Measurements from ENCODE around the gene RDX.
A peak's percentile ranks its signal among the peaks of the same experiment; 100 is the strongest.
"Not testable (repeated sequence)": the region's sequence is repeated elsewhere in the genome, so short reads cannot be mapped to it uniquely, and the experiment has no call there.

Gene RDX

GRCh38 chr11:110296226-110297075, at the start of gene RDX:
Gene RDX, minus strand, starts transcription at chr11:110296614. Its CDS starts 16,922 bp downstream, at chr11:110279692.
- peak; percentile 83 for DNase-seq

DNA sequence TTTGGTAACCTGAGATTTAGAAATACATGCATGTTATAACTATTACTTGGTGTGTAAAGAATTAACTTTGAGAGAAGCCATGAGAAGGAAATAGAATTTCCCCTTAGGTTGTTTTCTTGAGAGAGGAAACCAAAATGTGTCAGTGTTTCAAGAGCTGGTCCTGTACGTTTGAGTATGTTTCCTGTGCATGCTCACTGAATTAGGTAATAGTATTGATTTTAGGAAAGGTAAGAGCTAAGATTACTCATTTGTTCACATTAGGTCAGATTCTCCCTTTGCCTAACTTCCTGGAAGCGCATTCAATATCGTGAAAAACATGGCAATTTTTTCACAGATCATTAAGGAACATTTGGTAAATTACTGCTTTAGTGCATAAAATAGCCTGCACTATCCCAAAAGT, 49.3 kb upstream of the RDX start:
- no peak for DNase-seq

DNA sequence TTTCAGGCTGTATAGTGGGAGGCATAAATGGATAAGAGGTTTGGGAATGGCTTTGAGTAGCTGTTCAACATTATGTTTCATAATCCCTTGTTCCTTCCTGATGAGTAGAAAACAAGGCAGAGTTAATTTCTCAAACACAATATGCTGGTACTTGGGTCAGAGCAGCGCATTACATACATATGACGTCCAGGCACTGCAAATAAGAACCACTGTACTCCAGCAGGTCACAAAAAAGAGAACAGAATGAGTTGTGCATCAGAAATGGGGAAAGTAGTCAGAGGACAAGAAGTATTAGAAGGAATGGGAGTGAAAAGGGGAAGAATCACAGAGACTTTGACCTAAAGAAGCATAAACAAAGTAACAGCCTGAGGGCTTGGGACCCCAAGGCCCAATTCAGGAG, 44.0 kb upstream of the RDX start:
- DNase-seq, result no peak

DNA sequence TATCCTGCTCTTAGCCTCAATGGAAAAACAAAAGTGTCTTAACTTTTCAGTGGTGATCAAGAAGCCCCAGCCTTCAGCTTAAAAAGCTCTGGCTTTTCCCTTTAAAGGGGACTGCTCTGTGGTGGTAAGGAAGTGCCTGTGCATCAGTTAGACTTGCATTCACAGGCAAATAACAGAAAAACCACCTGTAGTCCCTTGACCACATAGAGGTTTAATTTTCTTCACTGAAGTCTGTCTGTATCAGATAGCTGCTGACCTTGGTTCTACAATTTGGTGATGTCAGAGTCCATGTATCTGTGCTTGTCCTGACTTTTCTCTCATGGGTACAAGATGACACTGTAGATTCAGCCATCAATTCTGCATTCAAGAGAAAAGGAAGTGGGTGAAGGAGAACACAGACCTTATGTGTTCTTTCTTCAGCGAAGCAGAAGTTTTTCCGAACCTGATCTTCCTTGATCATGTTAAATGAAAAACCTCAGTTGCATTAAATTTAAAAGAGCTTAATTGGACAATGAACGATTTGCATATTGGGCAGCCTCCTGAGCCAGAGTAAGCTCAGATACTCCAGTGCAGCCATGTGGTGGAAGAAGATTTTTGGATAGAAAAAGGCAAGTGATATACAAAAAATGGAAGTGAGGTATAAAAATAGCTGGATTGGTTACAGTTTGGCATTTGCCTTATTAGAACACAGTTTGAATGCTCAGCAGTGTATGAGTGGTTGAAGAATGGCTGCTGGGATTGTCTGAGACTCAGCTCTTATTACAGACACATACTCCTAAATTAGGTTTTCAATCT, 43.2 kb upstream of the RDX start:
- no peak for DNase-seq

DNA sequence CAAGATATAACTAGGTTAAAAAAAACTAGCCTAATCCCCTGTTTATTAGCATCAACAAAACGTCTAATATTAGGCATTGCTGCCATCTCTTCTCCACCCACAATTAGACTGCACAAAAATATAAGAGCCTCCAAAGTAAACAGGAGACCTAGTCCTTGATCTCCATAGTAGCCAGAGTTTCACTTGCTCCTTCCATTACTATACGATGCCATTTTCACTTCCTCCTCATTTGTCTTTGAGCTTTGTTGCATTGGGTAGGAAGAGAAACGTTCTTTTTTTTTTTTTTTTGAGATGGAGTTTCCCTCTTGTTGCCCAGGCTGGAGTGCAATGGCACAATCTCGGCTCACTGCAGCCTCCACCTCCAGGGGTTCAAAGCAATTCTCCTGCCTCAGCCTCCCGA, 42.3 kb upstream of the RDX start:
- DNase-seq, result no peak

GRCh38 chr11:110337570-110338193, 41.3 kb upstream of the RDX start:
- DNase-seq, result no peak

- no peak for DNase-seq
Measured at GRCh38 chr11:110336054-110336453, 39.6 kb upstream of the RDX start.

- no peak for DNase-seq
Measured at GRCh38 chr11:110335358-110335757, 38.9 kb upstream of the RDX start.

DNA sequence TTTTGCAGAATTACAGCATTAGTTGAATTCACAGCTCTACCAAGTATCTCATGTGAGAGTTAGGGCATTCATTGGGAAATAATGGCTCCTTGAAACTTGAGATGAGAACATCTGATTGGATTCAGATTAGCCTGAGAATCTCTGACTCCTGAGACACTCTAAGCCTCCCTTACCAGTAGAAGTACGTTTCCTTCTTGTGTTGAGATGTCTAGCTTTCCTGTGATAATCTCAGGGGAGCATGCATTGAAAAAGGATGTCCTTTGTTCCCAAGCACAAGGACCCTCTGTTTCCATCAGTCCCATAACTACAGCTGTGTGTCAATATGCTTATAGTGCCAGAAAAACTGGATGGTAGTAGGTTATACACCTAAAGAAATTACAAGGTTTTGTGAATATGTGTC, 35.2 kb upstream of the RDX start:
- DNase-seq, result no peak

- no peak for DNase-seq
Measured at GRCh38 chr11:110329445-110329844, 33.0 kb upstream of the RDX start.

DNA sequence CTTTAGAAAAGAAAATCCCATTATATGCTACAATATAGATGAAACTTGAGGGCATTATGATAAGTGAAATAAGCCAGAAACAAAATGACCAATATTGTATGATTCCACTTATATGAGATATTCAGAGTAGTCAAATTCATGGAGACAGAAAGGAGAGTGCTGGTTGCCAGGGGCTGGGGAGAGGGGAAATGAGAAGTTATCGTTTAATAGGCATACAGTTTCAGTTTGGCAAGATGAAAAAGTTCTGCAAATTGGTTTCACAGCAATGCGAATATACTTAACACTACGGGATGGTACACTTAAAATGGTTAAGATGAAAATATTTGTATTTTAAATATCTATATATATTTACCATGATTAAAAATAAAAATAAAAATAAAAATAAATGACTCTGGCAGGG, 31.1 kb upstream of the RDX start:
- DNase-seq, result no peak

GRCh38 chr11:110323786-110324185, 27.4 kb upstream of the RDX start:
- no peak for DNase-seq

- DNase-seq, result no peak
Measured at GRCh38 chr11:110319501-110319900, 23.1 kb upstream of the RDX start.

DNA sequence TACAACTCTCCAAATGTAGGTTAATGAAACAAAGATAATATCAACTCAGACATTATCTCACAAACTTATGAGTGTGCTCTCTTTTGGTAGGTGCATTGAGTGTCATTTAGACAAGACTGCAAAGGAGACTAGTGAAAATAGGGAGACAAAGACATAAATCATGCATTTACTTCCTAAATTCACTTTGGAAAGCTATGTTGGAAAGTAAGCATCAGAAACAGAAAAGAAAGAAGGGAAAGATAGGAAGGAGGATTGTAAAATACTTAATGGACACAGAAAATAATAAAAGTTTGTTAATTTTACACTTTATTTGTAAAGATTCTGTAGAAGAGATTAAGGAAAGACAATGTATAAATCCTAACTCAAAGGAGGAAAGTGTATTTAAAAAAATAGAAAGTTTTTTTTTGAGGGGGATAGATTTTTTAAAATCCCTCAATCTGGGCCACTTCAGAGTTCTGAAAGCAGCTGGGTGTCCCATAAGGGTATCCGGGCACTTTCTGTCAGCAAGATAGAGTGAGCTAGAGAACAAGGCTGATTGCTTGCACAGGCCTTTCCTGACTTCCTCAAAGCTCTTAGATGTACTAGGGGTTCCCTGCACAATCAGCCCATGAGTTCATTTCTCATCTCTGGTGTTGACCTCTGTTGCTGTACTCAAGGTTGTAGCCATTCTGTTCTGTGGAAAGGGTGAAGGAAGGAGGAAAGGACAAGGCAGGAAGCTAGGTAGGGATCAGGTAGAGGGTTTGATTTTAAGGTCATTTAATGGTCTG, 22.4 kb upstream of the RDX start:
- no peak for DNase-seq

GRCh38 chr11:110317516-110317932, 21.1 kb upstream of the RDX start:
- DNase-seq, result no peak

DNA sequence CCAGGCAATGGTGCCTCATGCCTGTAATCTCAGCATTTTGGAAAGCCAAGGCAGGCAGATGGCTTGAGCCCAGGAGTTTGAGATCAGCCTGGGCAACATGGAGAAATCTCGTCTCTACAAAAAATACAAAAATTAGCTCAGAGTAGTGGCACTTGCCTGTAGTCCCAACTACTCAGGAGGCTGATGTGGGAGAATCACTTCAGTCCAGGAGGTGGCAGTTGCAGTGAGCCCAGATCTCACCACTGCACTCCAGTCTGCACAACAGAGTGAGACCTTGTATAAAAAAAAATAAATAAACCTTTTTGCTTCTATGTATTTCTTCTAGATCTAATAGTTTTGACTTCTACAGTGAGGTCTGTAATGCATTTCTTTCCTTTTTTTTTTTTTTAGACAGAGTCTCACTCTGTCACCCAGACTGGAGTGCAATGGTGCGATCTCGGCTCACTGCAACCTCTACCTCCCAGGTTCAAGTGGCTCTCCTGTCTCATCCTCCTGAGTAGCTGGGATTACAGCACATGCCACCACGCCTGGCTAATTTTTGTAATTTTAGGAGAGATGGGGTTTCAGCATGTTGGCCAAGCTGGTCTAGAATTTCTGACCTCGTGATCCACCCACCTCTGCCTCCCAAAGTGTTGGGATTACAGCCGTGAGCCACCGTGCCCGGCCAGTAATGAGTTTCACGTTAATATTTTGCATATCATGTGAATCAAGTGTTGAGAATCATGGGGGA, 18.1 kb upstream of the RDX start:
- no peak for DNase-seq

DNA sequence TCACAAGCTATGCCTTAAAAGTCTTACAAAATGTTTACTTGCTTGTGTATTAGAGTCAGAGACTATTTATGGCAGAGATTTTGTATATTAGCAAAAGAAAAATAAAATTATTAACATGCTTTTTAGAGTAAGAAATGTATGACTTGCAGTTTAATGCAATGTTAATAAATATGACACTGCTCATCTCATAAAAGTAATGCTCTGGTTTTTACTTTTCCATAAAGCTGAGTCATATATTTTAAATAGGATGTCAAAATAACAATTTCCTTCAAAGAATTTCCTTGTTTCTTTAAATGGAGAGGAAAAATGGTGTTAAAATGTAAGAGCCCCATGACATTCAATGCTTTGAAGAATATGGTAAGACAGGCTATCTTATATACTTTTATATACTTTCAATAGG, 16.3 kb upstream of the RDX start:
- DNase-seq, result no peak

- DNase-seq, result no peak
Measured at GRCh38 chr11:110311783-110312579, 15.6 kb upstream of the RDX start.

- DNase-seq, result no peak
Measured at GRCh38 chr11:110308071-110308470, 11.7 kb upstream of the RDX start.

DNA sequence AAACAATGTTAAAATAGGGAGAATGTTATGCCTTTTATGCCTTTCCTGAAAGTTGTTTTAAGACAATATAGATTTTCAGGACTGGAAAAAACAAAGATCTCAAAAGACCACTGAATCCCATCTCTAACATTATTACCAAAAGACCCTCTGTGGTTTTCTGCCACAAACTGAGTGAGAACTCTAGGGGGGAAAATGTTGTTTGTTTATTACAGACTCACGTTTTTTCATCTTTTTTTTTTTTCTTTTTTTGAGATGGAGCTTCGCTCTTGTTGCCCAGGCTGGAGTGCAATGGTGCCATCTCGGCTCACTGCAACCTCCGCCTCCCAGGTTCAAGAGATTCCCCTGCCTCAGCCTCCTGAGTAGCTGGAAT, 9.6 kb upstream of the RDX start:
- not testable (repeated sequence) for DNase-seq
